GM21576 (cell line): ENCODE measurements around the gene LRRC26.
A peak's percentile ranks its signal among the peaks of the same experiment; 100 is the strongest.

Experiments
- ATAC-seq: cut with Tn5 transposase; IDR thresholded peaks from one replicate; pipeline ENCODE4 v1.9.1; 2021; ENCODE audit warnings: mild to moderate bottlenecking, moderate library complexity; ENCODE audit not compliant: unreplicated experiment

LRRC26 gene

DNA sequence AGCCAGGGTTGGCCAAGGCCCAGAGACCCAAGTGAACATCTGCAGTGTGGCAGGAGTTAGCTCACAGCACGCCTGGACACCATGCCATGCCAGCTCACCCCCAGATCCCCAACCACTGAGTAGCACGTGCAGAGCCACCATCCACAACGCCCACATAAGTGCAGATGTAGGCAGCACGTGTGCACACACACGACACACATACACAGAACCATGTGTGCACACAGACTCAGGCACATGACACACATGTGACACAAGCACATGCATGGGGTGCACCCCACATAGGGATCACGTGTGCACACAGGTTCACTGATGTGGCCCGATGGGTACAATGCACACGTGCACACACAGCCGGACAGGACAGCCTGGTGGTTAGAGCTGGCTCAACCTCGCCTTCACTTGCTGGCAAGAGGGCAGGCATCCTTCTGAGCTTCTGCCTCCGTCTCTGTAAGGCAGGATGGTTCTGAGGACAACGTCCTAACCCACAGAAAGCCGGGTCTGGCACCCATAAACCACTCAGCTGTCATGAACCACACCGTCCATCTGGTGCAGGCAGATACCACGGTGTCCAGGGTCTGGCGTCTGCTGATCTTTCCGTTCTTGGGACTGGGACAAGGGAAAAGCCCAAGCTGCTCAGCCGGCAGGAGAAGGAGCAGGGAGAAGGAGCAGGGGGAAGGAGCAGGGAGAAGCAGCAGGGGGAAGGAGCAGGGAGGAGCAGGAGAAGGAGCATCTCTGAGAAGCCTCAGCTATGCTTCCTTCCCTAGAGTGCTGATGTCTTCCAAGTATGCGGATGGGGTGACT lies 12.0 kb downstream of the LRRC26 start:
- no peak for ATAC-seq

DNA sequence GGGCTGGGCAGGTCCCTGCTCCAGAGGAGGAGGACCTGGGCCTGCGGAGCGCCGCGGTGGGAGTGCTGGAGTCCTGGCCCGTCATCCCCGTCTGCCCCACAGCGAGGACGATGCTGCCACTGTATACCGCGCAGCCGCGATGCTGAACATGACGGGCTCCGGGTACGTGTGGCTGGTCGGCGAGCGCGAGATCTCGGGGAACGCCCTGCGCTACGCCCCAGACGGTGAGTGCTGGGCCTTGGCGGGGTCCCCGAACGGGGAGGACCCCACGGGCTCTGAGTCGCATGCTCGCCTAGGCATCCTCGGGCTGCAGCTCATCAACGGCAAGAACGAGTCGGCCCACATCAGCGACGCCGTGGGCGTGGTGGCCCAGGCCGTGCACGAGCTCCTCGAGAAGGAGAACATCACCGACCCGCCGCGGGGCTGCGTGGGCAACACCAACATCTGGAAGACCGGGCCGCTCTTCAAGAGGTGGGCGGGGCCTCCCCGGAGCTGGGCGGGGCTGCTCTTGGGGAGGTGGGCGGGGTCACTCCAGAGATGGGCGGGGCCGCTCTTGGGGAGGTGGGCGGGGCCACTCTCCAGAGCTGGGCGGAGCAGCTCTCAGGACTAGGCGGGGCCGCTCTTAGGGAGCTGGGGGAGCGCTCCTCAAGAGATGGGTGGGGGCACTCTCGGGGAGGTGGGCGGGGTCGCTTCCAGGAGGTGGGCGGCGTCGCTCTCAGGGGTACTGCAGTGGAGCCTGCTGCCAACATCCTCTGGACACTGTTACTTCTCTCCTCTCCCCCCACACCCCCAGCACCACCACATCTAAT lies 13.1 kb downstream of the LRRC26 start:
- no peak for ATAC-seq

DNA sequence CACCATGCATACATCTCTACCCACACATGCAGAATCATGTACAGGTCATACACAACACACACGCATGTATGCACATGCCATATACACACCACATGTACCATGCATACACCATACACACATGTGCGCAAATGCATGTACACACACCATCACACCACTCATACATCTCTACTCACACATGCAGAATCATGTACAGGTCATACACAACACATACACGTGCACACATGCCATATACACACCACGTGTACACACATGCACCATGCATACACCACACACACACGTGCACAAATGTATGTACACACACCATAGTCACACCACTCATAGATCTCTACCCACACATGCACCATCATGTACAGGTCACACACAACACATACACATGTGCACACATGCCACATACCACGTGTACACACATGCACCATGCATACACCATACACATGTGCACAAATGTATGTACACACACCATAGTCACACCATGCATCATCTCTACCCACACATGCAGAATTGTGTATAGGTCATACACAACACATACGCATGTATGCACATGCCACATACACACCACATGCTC lies 16.9 kb downstream of the LRRC26 start:
- ATAC-seq: no peak

DNA sequence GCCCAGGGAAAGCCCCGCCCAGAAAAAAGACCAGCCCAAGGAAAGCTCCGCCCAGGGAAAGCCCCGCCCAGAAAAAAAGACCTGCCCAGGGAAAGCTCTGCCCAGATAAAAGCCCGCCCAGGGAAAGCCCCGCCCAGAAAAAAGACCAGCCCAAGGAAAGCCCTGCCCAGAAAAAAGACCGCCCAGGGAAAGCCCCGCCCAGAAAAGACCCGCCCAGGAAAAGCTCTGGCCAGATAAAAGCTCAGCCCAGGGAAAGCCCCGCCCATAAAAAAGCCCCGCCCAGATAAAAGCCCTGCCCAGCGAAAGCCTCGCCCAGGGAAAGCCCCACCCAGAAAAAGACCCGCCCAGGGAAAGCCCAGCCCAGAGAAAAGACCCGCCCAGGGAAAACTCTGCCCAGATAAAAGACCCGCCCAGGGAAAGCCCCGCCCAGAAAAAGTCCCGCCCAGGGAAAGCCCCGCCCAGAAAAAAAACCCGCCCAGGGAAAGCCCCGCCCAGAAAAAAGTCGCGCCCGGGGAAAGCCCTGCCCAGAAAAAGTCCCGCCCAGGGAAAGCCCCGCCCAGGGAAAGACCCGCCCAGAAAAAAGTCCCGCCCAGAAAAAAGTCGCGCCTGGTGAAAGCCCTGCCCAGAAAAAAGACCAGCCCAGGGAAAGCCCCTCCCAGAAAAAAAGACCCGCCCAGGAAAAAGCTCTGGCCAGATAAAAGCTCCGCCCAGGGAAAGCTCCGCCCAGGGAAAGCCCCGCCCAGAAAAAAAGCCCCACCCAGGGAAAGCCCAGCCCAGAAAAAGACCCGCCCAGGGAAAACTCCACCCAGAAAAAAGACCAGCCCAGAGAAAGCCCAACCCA lies 19.0 kb downstream of the LRRC26 start:
- peak; percentile 42 for ATAC-seq

DNA sequence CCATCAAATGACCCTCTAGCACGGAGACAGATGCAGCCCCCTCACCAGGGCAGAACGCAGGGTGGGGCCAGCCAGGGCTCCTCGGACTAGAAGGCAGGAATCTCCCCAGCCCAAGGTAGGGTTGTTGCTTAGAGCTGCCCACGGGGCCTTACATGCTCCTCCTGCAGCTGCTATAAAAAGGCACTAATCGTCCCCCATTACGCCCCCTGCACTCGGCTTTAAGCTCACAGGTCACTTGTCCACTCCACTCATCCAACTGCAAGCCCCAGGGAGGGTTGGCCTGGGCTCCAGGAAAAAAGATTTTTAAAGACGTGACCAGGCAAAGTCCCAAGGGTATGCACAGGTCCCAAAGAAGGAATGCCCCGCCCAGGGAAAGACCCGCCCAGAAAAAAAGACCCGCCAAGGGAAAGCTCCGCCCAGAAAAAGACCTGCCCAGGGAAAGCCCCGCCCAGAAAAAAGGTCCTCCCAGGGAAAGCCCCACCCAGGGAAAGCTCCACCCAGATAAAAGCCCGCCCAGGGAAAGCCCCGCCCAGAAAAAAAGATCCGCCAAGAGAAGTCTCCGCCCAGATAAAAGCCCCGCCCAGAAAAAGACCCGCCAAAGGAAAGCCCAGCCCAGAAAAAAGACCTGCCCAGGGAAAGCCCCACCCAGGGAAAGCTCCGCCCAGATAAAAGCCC lies 19.8 kb downstream of the LRRC26 start:
- ATAC-seq: peak; percentile 16

DNA sequence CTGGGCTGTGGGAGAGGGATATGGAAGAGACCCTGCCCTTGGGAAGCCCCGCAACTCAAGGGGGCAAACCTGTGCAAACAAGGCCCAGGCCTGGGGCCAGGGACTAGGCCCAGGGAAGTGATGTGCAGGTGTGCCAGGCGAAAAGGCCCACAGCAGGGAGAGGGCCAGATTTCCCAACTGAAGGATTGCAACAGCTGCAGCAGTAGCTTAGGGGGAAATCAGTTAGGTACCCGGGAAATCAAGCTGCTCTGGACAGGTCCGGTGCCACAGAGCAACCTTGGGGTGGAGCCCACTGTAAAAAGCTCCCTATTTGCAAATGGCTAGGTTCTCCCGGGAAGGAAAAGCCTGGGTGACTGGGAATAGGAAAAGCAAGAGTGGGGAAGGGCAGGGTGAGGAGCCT lies 20.5 kb downstream of the LRRC26 start:
- ATAC-seq: no peak

DNA sequence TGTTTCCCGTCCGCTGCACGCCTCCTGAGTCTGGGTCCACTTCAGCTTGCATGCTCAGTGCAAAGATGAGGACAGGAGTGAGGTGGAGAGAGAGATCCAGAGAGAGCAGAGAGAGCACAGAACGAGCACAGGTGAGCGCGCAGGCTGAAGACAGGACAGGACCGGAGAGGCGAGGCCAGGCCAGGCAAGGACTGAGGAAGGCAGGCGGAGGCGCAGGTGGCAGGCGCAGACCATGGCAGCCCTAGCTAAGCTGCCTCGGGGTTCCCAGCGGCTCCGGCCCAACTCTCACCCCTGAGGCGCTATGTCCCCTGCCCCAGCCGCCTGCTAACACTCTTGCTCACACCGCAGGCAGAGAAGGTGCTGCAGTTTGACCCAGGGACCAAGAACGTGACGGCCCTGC lies 21.2 kb downstream of the LRRC26 start:
- no peak for ATAC-seq

DNA sequence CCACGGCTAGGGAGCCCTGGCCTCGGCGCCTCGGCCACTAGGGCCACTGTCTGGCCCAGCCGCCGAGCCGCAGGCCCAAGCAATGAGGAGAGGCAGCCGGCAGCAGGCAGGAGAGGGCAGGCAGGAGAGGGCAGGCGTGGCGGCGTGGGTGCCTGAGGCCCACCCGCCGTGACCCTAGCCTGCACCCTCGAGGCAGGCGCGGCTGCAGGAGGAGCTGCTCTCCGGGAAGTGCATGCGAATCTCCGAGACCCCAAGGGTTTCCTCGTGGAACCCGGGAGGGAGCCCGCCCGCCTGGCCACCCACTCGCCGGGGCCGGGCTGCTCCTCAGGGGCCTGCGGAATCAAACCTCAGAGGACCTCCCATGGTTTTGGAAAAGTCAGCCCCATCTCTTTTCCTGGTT lies 21.6 kb downstream of the LRRC26 start:
- ATAC-seq: no peak

DNA sequence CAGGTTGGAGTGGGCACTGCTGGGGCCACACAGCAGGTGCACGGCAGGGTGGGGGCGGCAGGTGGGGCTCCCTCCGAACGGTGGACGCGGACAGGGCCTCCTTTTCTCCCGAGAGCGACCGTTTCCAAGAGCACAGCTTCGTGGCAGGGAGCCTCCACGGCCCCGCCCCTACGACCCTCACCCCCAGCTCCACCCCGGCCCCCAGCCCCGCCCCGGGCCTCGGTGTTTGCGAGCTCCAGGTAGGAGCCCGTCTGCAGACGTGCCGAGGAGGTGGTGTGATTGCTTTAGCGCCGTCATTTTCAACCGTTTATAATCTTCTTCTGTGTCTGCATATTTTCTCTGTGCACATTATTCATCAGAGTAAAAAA lies 22.1 kb downstream of the LRRC26 start:
- no peak for ATAC-seq

DNA sequence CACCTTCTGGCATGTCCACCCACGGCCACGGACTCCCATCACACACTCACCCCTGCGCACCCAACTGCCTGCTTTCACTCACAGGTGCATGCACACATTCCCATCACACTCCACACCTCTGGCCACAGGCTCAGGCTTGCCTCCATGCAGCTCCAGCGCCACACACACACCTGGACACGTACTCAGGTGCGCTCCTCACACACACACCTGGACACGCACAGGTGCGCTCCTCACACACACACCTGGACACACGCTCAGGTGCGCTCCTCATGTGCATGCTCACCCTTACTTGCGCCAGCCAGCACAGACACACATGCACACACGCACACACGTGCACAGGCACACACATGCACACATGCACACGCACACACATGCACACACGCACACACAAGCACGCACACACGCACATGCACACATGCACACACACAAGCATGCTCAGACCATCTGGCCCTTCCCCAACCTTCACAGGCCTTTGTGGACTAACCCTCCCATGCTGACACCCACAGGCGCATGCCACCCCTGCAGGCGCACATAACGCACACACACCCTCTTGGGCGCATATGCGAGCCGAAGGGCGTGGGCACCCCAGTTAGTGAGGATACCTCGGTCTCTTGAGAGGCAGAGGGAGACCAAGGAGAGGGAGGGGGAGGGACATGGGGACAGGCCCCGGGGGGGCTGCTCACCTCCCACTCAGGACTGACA lies 22.6 kb downstream of the LRRC26 start:
- ATAC-seq: no peak

DNA sequence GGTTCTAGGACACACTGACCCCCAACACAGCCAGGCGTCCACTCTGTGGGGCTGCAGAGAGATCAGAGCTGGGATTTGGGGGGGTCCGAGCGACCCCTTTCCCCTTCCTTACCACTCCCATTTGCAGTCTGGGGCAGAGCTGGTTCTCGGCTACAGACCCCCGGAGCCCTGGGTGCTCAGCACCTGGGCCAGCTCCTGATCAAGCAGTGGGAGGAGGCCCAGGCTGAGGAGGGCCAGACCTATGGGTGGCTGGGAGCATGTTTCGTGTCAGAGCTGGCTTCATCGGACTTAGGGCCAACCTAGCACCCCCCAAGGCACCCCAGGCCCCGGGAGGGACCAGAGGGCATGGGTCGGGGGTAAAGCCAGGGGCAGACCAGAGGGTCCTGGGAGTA lies 23.3 kb downstream of the LRRC26 start:
- ATAC-seq: no peak

DNA sequence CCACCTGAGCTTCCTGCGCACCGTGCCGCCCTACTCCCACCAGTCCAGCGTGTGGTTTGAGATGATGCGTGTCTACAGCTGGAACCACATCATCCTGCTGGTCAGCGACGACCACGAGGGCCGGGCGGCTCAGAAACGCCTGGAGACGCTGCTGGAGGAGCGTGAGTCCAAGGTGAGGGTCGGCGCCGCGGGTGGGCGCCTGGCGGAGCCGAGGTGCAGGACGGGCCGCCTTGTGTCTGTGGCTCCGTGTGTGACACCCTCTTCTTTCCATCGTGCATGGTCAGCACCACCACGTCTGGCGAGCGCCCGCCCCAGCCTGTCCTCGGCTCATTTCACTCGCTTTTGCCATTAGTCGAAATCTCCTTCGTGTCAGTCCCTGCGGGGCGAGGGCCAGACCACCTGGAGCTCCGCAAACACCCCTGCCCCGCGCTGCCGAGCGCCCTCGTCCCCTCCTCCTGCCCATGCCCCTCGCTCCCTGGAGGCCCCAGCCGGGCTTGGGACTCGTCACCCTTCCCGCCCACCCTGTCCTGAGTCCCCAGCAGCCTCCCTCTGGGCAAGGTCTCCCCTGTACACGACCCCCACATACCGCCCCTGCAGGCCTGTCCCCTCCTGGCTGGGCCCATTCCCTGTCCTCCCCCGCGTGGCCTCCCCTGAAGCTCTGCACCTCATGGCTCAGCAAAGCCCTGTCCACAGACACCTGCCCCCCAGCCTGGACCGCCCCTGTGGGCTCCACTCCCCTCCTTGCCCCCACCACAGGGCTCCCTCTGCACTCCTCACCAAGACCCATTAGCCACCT lies 23.9 kb downstream of the LRRC26 start:
- ATAC-seq: no peak

DNA sequence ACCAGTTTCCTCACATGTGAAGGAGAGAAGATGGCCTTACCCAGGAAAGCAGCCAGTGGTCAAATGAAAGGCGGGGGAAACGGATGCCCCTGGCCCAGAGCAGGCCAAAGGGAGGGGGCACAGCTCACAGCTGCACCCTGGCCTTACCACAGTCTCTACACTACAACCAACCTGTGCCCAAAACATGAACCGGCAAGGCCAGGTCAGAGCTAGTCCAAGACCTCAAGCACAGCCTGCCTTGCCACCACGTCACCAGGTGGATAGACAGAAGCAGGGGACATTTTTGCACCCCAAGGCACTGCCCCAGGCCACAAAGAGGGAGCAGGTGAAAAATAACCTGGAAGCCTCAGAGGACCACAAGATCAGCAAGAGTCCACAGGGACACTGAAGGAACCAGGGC lies 26.4 kb downstream of the LRRC26 start:
- no peak for ATAC-seq

DNA sequence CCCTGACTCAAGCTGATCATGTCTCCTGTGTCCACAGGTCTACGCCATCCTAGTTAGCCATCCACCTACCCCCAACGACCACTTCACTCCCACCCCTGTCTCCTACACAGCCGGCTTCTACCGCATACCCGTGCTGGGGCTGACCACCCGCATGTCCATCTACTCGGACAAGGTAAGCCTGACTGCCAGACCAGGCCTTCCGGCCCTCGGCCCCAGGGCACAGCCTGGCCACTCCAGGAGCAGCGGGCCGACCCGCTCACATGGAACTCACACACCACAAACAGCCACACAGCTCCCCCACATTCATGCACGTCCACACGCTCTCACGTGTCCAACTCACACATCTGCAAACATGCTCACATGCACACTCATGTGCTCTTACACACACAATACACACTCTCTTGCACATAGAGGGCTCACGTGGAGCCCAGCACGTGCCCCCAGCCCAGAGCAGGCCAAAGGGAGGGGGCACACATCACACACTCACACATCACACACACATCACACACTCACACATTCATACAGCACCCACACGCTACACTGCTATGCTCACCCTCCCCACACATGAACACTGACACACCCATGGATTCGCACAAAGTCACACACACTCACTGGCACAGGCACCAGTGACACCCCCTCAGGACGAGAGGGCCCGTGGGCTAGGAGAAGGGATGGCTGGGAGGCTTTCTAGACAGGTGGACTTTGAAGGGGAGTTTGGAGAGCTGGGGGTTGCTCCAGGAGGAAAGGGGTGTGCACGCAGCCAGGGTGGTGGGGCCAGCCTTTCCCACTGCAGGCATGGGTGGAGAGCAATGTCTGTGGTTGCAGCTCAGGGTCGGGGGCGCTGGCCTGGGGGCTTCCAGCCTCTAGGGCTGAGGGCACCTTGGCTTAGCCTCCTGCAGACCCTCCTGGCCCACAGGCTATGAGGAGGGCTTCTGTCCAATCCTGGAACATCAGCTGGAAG lies 27.6 kb downstream of the LRRC26 start:
- ATAC-seq: no peak

DNA sequence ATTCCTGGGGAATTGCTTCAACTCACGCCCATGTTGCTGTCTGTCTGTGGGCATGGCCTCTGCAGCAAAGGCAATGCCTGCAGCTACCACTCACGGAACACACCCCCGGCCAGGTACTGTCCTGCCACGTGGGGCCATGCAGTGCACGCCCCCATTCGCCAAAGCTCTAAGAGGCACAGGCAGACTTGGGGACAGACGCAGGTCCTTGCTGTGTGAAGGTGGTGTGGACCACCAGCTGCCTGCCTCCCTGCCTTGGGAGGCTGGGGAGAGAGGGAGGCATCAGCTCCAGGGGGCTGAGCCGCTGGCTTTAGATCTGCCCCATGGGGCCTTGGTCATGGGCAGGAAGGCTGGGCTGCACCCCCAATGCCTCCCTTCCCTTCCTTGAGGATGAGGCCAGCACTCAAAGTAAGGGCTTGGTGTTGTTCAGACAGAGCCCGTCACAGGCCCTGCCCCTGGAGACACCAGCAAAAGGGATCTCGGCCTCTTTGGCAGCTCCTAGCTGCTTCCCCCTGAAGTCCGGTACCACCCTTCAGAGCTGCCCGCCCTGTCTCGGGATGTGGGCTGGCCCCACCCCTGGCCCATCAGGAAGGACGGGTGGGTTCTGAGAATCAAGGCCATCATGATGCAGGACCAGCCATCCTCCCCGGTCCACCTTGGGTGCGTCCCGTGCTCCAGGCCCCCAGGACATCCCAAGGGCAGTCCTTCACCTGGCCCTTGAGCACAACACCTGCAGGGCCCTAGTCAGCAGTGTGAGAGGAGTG lies 28.6 kb downstream of the LRRC26 start:
- no peak for ATAC-seq

DNA sequence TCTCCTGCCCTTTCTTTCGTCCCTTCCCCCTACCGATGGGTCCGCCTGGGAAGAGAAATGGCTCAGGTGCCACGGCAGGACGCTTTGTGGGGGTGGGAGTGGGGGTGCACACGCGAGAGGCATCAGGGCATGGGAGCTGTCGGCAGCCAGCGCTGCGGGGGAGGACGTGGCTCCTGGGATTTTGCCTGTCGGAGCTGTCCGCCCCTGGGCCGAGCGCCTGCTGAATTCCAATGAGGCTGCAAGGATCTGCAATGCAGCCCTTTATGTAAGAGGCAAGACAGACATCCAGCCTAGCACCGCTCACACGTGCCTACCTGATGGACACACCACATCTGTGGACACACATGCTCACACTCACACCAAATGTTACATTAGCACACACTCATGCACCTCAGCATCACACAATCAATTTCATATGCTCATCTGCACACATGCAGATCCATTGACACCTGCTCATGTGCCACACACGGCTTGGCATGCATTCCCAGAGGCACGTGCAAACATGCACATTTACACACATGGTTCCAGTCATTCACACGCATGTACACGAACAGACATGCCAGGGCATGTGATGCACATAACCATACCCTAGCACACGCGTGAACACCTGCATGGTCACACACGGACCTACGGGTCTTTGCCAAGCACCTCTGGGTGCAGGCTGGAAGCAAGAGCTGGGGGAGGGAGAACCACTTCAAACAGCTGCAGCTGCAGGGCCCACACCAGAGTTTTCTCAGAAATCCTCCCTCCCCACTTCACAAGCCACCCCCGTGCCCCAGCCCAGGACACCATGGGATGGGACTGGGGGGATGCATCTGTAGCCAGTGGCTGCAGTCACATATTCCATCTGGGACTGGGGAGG lies 29.5 kb downstream of the LRRC26 start:
- ATAC-seq: no peak
